WTC11 (cell line): Measurements from ENCODE around the gene FGF11. TPM values are rescaled to one million over a fixed set of nuclear protein-coding genes. Genes with fewer than 3 reads are reported as not detected.

Source experiments
- ATAC-seq: fragments of 200-7000 bp; cut with Tn5 transposase; 2 replicates; pipeline ENCODE4 v1.10.0; 2021; ENCODE audit warnings: mild to moderate bottlenecking, moderate library complexity
- CTCF ChIA-PET: fragments of 300-600 bp; sonication (Branson Sonifier 250); formaldehyde crosslinking; loops from one replicate; lab custom pipeline; 2021; ENCODE audit warnings: antibody characterized with exemption; lab: Charles Lee
- POLR2A ChIA-PET: fragments of 350-600 bp; sonication (Branson Sonifier 250); formaldehyde crosslinking; loops from one replicate; lab custom pipeline; 2021; ENCODE audit warnings: antibody characterized with exemption; lab: Charles Lee
- DNase-seq: peaks from one replicate; pipeline ENCODE4 v3.0.0; 2021; ENCODE audit warnings: low spot score
- H3K27ac Mint-ChIP-seq: 2 replicates; pipeline ENCODE4 v1.8.0; 2021; ENCODE audit warnings: mixed read lengths
- H3K27me3 Mint-ChIP-seq: 2 replicates; pipeline ENCODE4 v1.8.0; 2021; ENCODE audit warnings: low read depth, mild to moderate bottlenecking, moderate library complexity, mixed read lengths
- H3K36me3 Mint-ChIP-seq: 2 replicates; pipeline ENCODE4 v1.8.0; 2021; ENCODE audit warnings: mixed read lengths
- H3K4me1 Mint-ChIP-seq: 2 replicates; pipeline ENCODE4 v1.8.0; 2022; ENCODE audit warnings: mixed read lengths
- H3K4me3 Mint-ChIP-seq: 2 replicates; pipeline ENCODE4 v1.8.0; 2021; ENCODE audit warnings: mild to moderate bottlenecking, moderate library complexity, mixed read lengths
- H3K9me3 Mint-ChIP-seq: 2 replicates; pipeline ENCODE4 v1.8.0; 2021; ENCODE audit warnings: mixed read lengths
- ATF1 ChIP-seq: sonication (generic); formaldehyde crosslinking; IDR thresholded peaks from 2 replicates; pipeline ENCODE4 v1.8.1; 2023; ENCODE audit warnings: mild to moderate bottlenecking, moderate library complexity, missing genetic modification reagents
- ESRRA ChIP-seq: sonication (generic); formaldehyde crosslinking; IDR thresholded peaks from 2 replicates; pipeline ENCODE4 v1.8.1; 2022; ENCODE audit warnings: mild to moderate bottlenecking, missing genetic modification reagents, borderline replicate concordance
- FOXP1 ChIP-seq: sonication (generic); formaldehyde crosslinking; IDR thresholded peaks from 2 replicates; pipeline ENCODE4 v1.8.0; 2022; ENCODE audit warnings: missing genetic modification reagents, mild to moderate bottlenecking, moderate library complexity, borderline replicate concordance
- MXD4 ChIP-seq: fragments of 250-450 bp; sonication (Bioruptor Pico); IDR thresholded peaks from 2 replicates; pipeline ENCODE4 v1.8.0; 2021; ENCODE audit warnings: mild to moderate bottlenecking, moderate library complexity, borderline replicate concordance
- NFYB ChIP-seq: sonication (generic); formaldehyde crosslinking; conservative IDR thresholded peaks from 2 replicates; pipeline ENCODE4 v1.8.0; 2022; ENCODE audit warnings: low read depth, missing genetic modification reagents
- SMAD3 ChIP-seq: sonication (generic); formaldehyde crosslinking; IDR thresholded peaks from 2 replicates; pipeline ENCODE4 v1.8.0; 2022; ENCODE audit warnings: missing genetic modification reagents, mild to moderate bottlenecking, borderline replicate concordance
- SMAD4 ChIP-seq: sonication (generic); formaldehyde crosslinking; IDR thresholded peaks from 2 replicates; pipeline ENCODE4 v1.8.0; 2022; ENCODE audit warnings: mild to moderate bottlenecking, missing genetic modification reagents
- TEAD1 ChIP-seq: sonication (generic); formaldehyde crosslinking; IDR thresholded peaks from 2 replicates; pipeline ENCODE4 v1.8.0; 2022; ENCODE audit warnings: mild to moderate bottlenecking, missing genetic modification reagents
- ZNF121 ChIP-seq: sonication (generic); formaldehyde crosslinking; IDR thresholded peaks from 2 replicates; pipeline ENCODE4 v1.8.0; 2023; ENCODE audit warnings: missing genetic modification reagents
- ZNF138 ChIP-seq: sonication (generic); formaldehyde crosslinking; conservative IDR thresholded peaks from 2 replicates; pipeline ENCODE4 v1.8.1; 2022; ENCODE audit warnings: mild to moderate bottlenecking, moderate library complexity, missing genetic modification reagents
- ZNF219 ChIP-seq: sonication (generic); formaldehyde crosslinking; IDR thresholded peaks from 2 replicates; pipeline ENCODE4 v1.8.0; 2023; ENCODE audit warnings: missing genetic modification reagents, mild to moderate bottlenecking, borderline replicate concordance
- ZNF671 ChIP-seq: fragments of 250-450 bp; sonication (Bioruptor Pico); IDR thresholded peaks from 2 replicates; pipeline ENCODE4 v1.8.0; 2021; ENCODE audit warnings: mild to moderate bottlenecking
- total RNA-seq: library from RNA; stranded (reverse); gene quantifications from 3 replicates; pipeline ENCODE4 v1.2.3, GENCODE V29; 2021
- TF ChIP-seq, protein P1 (sequence below): sonication (generic); formaldehyde crosslinking; IDR thresholded peaks from 2 replicates; pipeline ENCODE4 v1.8.1; 2022; ENCODE audit warnings: mild to moderate bottlenecking, missing genetic modification reagents, moderate library complexity, borderline replicate concordance
- TF ChIP-seq, protein P2 (sequence below): fragments of 250-450 bp; sonication (Bioruptor Pico); conservative IDR thresholded peaks from 2 replicates; pipeline ENCODE4 v1.9.0; 2021; ENCODE audit warnings: mild to moderate bottlenecking
- TF ChIP-seq, protein P3 (sequence below): sonication (generic); formaldehyde crosslinking; IDR thresholded peaks from 2 replicates; pipeline ENCODE4 v1.8.0; 2022; ENCODE audit warnings: missing genetic modification reagents
- TF ChIP-seq, protein P4 (sequence below): sonication (generic); formaldehyde crosslinking; IDR thresholded peaks from 2 replicates; pipeline ENCODE4 v1.8.0; 2022; ENCODE audit warnings: mild to moderate bottlenecking, missing genetic modification reagents
- TF ChIP-seq, protein P5 (sequence below): fragments of 250-450 bp; sonication (Bioruptor Pico); IDR thresholded peaks from 2 replicates; pipeline ENCODE4 v1.9.0; 2021; ENCODE audit warnings: mild to moderate bottlenecking
- TF ChIP-seq, protein P6 (sequence below): sonication (generic); formaldehyde crosslinking; IDR thresholded peaks from 2 replicates; pipeline ENCODE4 v1.8.1; 2023; ENCODE audit warnings: mild to moderate bottlenecking, missing genetic modification reagents

Gene FGF11
- total RNA-seq, 1 experiment from 2014 or later = 19.8 TPM

DNA sequence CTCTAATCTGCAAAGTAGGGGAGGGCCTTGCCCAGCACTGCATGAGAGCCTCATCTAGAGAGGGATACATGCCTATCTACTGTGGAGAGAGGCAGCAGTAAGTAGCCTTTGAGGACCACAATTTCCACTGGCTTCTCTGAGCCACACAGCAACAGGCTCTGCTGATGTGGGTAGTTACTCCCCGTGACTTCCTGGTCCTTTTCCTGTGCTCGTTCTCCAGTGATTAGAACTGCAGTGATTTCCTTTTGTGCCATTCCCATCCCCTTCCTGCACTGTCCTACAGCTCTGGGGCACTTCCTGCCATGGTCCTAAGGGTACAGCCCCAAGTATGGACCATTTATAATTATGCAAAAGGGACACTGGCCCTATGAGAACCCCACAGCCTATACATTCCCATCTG lies 48.0 kb upstream of the FGF11 start:
- H3K4me3 Mint-ChIP-seq = no peak overlapping the region
- no peaks in the 10 kb centered on the region for H3K9me3 Mint-ChIP-seq
- DNase-seq (no peak), ATAC-seq (no peak)
- no peak overlapping the region for H3K27ac Mint-ChIP-seq
- no peaks in the 10 kb centered on the region; the same call in 1 of the 2 replicates for H3K27me3 Mint-ChIP-seq
- H3K36me3 Mint-ChIP-seq = peaks cover 20% of the 10 kb centered on the region
- TF ChIP-seq ESRRA (CRISPR knock-in tag) (no peak), SMAD4 (CRISPR knock-in tag) (no peak), NFYB (no peak), SMAD3 (CRISPR knock-in tag) (no peak)
- TF ChIP-seq, protein P1, sequence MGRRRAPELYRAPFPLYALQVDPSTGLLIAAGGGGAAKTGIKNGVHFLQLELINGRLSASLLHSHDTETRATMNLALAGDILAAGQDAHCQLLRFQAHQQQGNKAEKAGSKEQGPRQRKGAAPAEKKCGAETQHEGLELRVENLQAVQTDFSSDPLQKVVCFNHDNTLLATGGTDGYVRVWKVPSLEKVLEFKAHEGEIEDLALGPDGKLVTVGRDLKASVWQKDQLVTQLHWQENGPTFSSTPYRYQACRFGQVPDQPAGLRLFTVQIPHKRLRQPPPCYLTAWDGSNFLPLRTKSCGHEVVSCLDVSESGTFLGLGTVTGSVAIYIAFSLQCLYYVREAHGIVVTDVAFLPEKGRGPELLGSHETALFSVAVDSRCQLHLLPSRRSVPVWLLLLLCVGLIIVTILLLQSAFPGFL = no peak
- TF ChIP-seq, protein P2, sequence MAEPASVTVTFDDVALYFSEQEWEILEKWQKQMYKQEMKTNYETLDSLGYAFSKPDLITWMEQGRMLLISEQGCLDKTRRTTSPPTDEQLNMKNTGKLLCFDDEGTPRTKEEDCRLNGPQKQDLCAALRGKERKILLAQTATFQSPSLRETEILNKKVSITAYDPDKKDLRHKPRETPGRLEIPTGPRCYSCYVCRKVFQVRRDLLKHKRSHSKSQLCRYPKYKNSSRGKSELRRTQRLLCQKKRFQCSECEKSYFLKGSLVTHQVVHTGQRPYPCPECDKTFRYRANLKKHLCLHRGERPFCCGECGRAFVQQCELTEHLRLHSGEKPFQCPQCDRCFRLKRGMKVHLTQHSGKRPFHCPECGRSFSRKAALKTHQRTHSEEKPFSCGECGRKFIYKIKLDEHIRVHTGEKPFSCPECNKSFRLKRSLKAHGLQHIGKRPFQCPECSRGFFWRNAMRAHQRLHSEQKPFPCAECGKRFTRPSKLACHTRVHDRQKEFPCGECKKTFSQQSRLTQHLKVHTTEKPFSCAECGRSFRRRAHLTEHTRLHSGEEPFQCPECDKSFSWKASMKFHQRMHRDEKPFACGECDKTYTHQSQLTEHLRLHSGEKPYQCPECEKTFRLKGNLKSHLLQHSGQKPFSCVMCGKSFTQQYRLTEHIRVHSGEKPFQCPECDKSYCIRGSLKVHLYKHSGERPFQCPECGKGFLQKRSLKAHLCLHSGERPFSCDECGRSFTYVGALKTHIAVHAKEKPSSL (CRISPR knock-in tag) = no peak
- ChIA-PET POLR2A (no interaction called here), CTCF (no interaction called here)
- H3K4me1 Mint-ChIP-seq = peaks cover 11% of the 10 kb centered on the region

DNA sequence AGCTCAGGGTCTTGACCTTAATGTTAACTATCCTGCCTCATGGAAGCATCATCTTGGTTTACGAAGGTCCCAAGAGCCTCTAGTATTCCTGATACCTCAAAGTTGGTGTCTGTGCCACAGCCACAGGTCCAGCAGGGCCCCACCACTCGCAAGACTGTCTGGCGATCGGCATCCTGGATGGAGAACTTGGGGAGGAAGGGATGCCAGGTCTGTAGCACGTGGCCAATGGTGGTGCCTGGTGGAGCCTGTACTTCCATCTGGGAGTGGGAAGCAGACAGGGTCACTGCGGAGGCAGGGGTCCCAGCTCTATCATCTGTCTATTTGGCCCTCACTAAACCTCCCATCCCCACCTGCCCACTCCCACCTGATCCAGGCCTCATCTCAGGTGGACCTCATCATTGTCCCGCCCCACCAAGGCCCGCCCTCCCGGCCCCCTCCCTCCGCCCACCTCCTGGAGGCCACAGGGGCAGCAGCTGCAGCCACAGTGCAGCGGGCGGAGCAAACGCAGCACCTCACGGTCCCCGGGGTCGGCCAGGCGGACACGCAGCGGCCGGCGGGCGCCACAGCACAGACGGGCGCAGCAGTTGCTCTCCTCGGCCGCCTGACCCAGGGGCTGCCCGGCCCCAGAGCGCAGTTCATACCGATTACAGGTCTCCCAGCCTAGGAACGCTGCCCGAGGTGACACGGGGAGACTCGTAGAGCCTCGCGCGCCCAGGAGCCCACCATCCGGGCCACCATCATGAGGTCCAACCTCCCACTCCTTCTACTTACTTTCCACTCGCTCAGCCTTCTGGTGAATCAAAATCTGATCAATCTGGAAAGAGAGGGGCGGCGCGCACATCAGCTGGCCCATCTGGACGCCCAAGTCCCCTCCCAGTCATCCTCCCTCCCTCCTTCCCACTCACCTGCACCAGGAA lies 46.4 kb upstream of the FGF11 start:
- H3K9me3 Mint-ChIP-seq = no peaks in the 10 kb centered on the region
- CTCF ChIA-PET = interaction anchor here (0.6 to 4.1 kb wide), 31 partner anchors 8 to 294 kb away, joined by 3 to 59 read pairs (median 7); partner anchors contain the start of genes ACAP1, CHRNB1, FGF11 and NLGN2
- peak overlapping the region; percentile 63; the same call in 1 of the 2 replicates for H3K27ac Mint-ChIP-seq
- POLR2A ChIA-PET = interaction anchor here (0.8 to 2.1 kb wide), 5 partner anchors 9 to 43 kb away, joined by 3 to 10 read pairs (median 5); partner anchors contain the start of genes TMEM102 and TMEM256
- H3K27me3 Mint-ChIP-seq = no peaks in the 10 kb centered on the region; the same call in 1 of the 2 replicates
- peak; percentile 7 for ATAC-seq
- no peak for TF ChIP-seq TEAD1 (CRISPR knock-in tag)
- TF ChIP-seq, protein P3, sequence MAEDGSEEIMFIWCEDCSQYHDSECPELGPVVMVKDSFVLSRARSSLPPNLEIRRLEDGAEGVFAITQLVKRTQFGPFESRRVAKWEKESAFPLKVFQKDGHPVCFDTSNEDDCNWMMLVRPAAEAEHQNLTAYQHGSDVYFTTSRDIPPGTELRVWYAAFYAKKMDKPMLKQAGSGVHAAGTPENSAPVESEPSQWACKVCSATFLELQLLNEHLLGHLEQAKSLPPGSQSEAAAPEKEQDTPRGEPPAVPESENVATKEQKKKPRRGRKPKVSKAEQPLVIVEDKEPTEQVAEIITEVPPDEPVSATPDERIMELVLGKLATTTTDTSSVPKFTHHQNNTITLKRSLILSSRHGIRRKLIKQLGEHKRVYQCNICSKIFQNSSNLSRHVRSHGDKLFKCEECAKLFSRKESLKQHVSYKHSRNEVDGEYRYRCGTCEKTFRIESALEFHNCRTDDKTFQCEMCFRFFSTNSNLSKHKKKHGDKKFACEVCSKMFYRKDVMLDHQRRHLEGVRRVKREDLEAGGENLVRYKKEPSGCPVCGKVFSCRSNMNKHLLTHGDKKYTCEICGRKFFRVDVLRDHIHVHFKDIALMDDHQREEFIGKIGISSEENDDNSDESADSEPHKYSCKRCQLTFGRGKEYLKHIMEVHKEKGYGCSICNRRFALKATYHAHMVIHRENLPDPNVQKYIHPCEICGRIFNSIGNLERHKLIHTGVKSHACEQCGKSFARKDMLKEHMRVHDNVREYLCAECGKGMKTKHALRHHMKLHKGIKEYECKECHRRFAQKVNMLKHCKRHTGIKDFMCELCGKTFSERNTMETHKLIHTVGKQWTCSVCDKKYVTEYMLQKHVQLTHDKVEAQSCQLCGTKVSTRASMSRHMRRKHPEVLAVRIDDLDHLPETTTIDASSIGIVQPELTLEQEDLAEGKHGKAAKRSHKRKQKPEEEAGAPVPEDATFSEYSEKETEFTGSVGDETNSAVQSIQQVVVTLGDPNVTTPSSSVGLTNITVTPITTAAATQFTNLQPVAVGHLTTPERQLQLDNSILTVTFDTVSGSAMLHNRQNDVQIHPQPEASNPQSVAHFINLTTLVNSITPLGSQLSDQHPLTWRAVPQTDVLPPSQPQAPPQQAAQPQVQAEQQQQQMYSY (CRISPR knock-in tag) = 0 out of 2 replicates have a peak, but pooled peaks have one; percentile 24
- TF ChIP-seq, protein P4, sequence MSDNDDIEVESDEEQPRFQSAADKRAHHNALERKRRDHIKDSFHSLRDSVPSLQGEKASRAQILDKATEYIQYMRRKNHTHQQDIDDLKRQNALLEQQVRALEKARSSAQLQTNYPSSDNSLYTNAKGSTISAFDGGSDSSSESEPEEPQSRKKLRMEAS (CRISPR knock-in tag) = no peak
- peak overlapping the region; percentile 90 for H3K4me3 Mint-ChIP-seq
- peak; percentile 51 for DNase-seq
- H3K4me1 Mint-ChIP-seq = peaks cover 11% of the 10 kb centered on the region
- peaks cover 20% of the 10 kb centered on the region for H3K36me3 Mint-ChIP-seq

DNA sequence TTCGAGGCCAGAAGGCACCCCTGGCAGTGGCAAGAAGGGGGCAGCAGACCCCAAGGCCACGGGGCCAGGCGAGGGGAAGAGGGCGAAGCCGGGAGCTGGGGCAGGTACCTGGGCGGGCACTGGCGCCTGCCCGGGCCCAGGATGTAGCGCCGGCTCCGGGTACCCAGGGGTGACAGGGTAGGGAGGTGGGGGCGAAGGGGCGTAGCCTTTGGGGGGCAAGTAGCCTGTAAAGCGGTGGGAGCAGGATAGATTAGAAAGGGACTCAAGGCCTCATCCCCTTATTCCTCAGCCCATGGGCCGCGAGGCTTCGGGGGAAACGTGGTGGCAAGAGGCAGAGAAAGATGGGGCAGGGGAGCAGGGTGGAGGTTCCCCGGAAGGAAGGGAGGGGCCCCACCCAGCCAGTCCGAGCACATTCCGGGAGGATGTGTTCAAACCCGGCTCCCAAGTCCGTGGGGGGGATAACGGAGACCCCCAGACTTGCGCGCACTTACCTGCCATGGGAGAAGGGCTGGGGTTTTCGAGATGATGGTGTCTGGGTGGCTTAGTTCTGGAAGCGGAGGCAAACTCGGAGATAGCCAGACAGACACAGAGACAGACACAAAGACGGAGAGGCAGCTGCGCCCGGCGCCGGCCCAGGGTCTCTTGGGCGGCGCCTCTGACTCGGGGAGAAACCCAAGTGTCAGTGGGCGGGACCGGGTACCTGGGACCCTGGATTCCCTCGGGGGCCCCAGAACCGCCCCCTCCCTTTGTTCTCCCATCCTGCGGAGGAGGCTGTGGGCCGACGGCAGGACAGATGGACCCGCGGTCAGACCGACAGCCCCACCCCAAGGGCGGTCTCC lies 45.5 kb upstream of the FGF11 start:
- Mint-ChIP-seq H3K4me3 (peak overlapping the region; percentile 90), H3K27ac (no peak overlapping the region), H3K4me1 (peaks cover 11% of the 10 kb centered on the region), H3K9me3 (no peaks in the 10 kb centered on the region), H3K27me3 (no peaks in the 10 kb centered on the region; the same call in 1 of the 2 replicates), H3K36me3 (peaks cover 20% of the 10 kb centered on the region)
- POLR2A ChIA-PET = interaction anchor here (0.8 to 2.1 kb wide), 6 partner anchors 10 to 43 kb away, joined by 3 to 10 read pairs (median 4); partner anchors contain the start of genes TMEM102 and TMEM256
- CTCF ChIA-PET = interaction anchor here (0.6 to 4.1 kb wide), 35 partner anchors 9 to 323 kb away, joined by 3 to 59 read pairs (median 7); partner anchors contain the start of genes ACAP1, CHRNB1, FGF11 and NLGN2
- peak; percentile 51 for ATAC-seq
- DNase-seq = peak; percentile 73
- TF ChIP-seq ZNF138 (CRISPR knock-in tag) = 0 out of 2 replicates have a peak, but pooled peaks have one; percentile 15
- peak; percentile 74 for TF ChIP-seq FOXP1
- TF ChIP-seq ZNF671 (CRISPR knock-in tag) = no peak
- TF ChIP-seq ATF1 = no peak
- no peak for TF ChIP-seq SMAD4 (CRISPR knock-in tag)
- no peak for TF ChIP-seq ZNF219 (CRISPR knock-in tag)
- no peak for TF ChIP-seq ZNF121 (CRISPR knock-in tag)
- no peak for TF ChIP-seq ESRRA (CRISPR knock-in tag)
- TF ChIP-seq, protein P5, sequence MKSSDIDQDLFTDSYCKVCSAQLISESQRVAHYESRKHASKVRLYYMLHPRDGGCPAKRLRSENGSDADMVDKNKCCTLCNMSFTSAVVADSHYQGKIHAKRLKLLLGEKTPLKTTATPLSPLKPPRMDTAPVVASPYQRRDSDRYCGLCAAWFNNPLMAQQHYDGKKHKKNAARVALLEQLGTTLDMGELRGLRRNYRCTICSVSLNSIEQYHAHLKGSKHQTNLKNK (CRISPR knock-in tag) = no peak
- TF ChIP-seq, protein P6, sequence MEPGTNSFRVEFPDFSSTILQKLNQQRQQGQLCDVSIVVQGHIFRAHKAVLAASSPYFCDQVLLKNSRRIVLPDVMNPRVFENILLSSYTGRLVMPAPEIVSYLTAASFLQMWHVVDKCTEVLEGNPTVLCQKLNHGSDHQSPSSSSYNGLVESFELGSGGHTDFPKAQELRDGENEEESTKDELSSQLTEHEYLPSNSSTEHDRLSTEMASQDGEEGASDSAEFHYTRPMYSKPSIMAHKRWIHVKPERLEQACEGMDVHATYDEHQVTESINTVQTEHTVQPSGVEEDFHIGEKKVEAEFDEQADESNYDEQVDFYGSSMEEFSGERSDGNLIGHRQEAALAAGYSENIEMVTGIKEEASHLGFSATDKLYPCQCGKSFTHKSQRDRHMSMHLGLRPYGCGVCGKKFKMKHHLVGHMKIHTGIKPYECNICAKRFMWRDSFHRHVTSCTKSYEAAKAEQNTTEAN (CRISPR knock-in tag) = no peak
- no peak for TF ChIP-seq MXD4 (CRISPR knock-in tag)
